Neutrophil (primary cell): ENCODE results near the gene CPNE7.

ENCODE experiments used
- H3K27ac ChIP-seq: fragments of 200-600 bp; sonication (generic); 2 replicates; pipeline ENCODE4 v1.5.1; 2016; ENCODE audit warnings: mild to moderate bottlenecking, moderate library complexity
- H3K27me3 ChIP-seq: fragments of 200-600 bp; sonication (generic); 2 replicates; pipeline ENCODE4 v1.6.0; 2016; ENCODE audit warnings: mild to moderate bottlenecking
- H3K36me3 ChIP-seq: fragments of 200-600 bp; sonication (generic); 2 replicates; pipeline ENCODE4 v1.5.1; 2017
- H3K4me1 ChIP-seq, 2 experiments: fragments of 200-600 bp in 1 of 2; sonication (generic) in 1 of 2; 1 replicate in 1 of 2; 2 replicates in 1 of 2; pipeline versions ENCODE4 v1.5.1 to v1.6.1; 2013 to 2016; ENCODE audit warnings: low read depth in 1 of 2, low read length in 1 of 2, mild to moderate bottlenecking in 1 of 2, moderate library complexity in 1 of 2; ENCODE audit not compliant: control insufficient read depth in 1 of 2, insufficient read depth in 1 of 2
- H3K4me3 ChIP-seq, 2 experiments: fragments of 200-600 bp in 1 of 2; sonication (generic) in 1 of 2; 1 replicate in 1 of 2; 2 replicates in 1 of 2; pipeline ENCODE4 v1.5.1; 2013 to 2016; ENCODE audit warnings: low read depth in 1 of 2, low read length in 1 of 2, mild to moderate bottlenecking in 1 of 2, moderate library complexity in 1 of 2
- H3K9me3 ChIP-seq: fragments of 200-600 bp; sonication (generic); 2 replicates; pipeline ENCODE4 v1.5.1; 2016
- CTCF ChIP-seq: fragments of 200-600 bp; sonication (generic); IDR thresholded peaks from 2 replicates; pipeline ENCODE4 v1.5.1; 2016; ENCODE audit warnings: antibody characterized with exemption

CPNE7 gene

GRCh38 chr16:89540557-89540956, 35.0 kb upstream of the CPNE7 start:
- Histone ChIP-seq H3K36me3 (peaks cover 50% of the 10 kb centered on the region), H3K4me3 (no peak overlapping the region), H3K27ac (no peak overlapping the region), H3K9me3 (no peaks in the 10 kb centered on the region), H3K4me1 (peaks cover under 1 to 2% of the 10 kb centered on the region in 2 experiments), H3K27me3 (no peaks in the 10 kb centered on the region)
- TF ChIP-seq CTCF = no peak

GRCh38 chr16:89541792-89542191, 33.8 kb upstream of the CPNE7 start:
- H3K4me1 ChIP-seq = no peaks in the 10 kb centered on the region

GRCh38 chr16:89544113-89544512, 31.4 kb upstream of the CPNE7 start:
- Histone ChIP-seq H3K27ac (no peak overlapping the region), H3K36me3 (peaks cover 64% of the 10 kb centered on the region), H3K4me3 (no peak overlapping the region), H3K4me1 (no peaks in the 10 kb centered on the region), H3K9me3 (no peaks in the 10 kb centered on the region), H3K27me3 (no peaks in the 10 kb centered on the region)
- TF ChIP-seq CTCF = no peak

More at GRCh38 chr16:89541792-89542191, 33.8 kb upstream of the CPNE7 start:
- H3K27ac ChIP-seq = no peak overlapping the region
- no peaks in the 10 kb centered on the region for H3K9me3 ChIP-seq
- H3K36me3 ChIP-seq = peaks cover 60% of the 10 kb centered on the region
- no peaks in the 10 kb centered on the region for H3K27me3 ChIP-seq
- no peak for TF ChIP-seq CTCF
- H3K4me3 ChIP-seq = no peak overlapping the region

- no peaks in the 10 kb centered on the region for H3K27me3 ChIP-seq
- peaks cover 70% of the 10 kb centered on the region for H3K36me3 ChIP-seq
- H3K27ac ChIP-seq = no peak overlapping the region
- H3K4me1 ChIP-seq = no peaks in the 10 kb centered on the region
- no peak overlapping the region for H3K4me3 ChIP-seq
- TF ChIP-seq CTCF = no peak
- no peaks in the 10 kb centered on the region for H3K9me3 ChIP-seq
These were observed 30.9 kb upstream of the CPNE7 start for GRCh38 chr16:89544713-89545043.

- H3K27me3 ChIP-seq = no peaks in the 10 kb centered on the region
- TF ChIP-seq CTCF = no peak
- H3K27ac ChIP-seq = no peak overlapping the region
- H3K4me1 ChIP-seq = no peaks in the 10 kb centered on the region
- H3K4me3 ChIP-seq = no peak overlapping the region
- no peaks in the 10 kb centered on the region for H3K9me3 ChIP-seq
- peaks cover 76% of the 10 kb centered on the region for H3K36me3 ChIP-seq
These were observed 30.3 kb upstream of the CPNE7 start for GRCh38 chr16:89545044-89545830.
